Fibroblast of mammary gland (primary cell): ENCODE data around the gene JARID2.

Experiments
- DNase-seq: peaks from one replicate; pipeline ENCODE4 v3.0.0-alpha.2; 2010; ENCODE audit warnings: low read depth
- H3K4me3 ChIP-seq: 2 replicates; pipeline ENCODE4 v1.5.1; 2011; ENCODE audit warnings: low read depth, mild to moderate bottlenecking, low read length, moderate library complexity; ENCODE audit not compliant: control insufficient read depth
- TF ChIP-seq, protein P1 (sequence below): conservative IDR thresholded peaks from 2 replicates; pipeline ENCODE4 v1.5.1; 2011; ENCODE audit warnings: low read depth, low read length, inconsistent platforms; ENCODE audit not compliant: control insufficient read depth, insufficient read depth

JARID2 gene

GRCh38 chr6:15456422-15456821, 210.6 kb downstream of the JARID2 start:
- H3K4me3 ChIP-seq, result no peak overlapping the region
- TF ChIP-seq, protein P1, sequence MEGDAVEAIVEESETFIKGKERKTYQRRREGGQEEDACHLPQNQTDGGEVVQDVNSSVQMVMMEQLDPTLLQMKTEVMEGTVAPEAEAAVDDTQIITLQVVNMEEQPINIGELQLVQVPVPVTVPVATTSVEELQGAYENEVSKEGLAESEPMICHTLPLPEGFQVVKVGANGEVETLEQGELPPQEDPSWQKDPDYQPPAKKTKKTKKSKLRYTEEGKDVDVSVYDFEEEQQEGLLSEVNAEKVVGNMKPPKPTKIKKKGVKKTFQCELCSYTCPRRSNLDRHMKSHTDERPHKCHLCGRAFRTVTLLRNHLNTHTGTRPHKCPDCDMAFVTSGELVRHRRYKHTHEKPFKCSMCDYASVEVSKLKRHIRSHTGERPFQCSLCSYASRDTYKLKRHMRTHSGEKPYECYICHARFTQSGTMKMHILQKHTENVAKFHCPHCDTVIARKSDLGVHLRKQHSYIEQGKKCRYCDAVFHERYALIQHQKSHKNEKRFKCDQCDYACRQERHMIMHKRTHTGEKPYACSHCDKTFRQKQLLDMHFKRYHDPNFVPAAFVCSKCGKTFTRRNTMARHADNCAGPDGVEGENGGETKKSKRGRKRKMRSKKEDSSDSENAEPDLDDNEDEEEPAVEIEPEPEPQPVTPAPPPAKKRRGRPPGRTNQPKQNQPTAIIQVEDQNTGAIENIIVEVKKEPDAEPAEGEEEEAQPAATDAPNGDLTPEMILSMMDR, result no peak
- DNase-seq, result no peak

GRCh38 chr6:15457121-15457650, 211.3 kb downstream of the JARID2 start:
- TF ChIP-seq, protein P1, result no peak
- no peak for DNase-seq
- H3K4me3 ChIP-seq, result no peak overlapping the region

- TF ChIP-seq, protein P1, result no peak
- no peak for DNase-seq
- no peak overlapping the region for H3K4me3 ChIP-seq
Observed at GRCh38 chr6:15458021-15458459, 212.2 kb downstream of the JARID2 start.

DNA sequence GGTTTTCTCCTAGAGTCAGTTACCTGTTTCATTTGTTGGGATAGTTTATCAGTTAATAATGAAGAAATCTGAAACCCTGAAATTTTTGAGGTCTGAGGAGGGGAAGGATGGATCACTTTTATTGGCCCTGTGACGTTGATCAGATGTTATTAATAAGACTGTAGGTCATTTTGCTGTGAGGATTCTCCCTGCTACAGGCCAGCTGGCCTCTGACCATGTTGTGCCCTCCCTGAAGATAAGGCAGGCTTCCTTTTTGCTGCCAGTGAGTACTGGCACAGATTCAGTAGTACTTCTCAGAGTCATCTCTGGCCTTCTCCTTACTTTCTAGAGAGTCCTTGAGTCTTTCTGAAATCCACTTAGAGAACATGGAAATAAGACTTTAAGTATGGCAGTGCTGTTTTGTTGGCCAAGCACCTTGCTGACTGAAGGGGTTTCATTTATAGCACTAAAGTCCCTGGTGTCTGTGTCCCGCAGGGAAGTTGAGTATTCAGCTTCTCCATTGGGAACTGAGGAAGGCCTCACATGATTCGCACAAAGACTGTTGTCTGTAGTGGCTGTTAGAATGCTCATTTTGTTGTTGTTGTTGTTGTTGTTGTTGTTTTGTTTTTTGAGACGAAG, 214.3 kb downstream of the JARID2 start:
- TF ChIP-seq, protein P1, result no peak
- H3K4me3 ChIP-seq, result no peak overlapping the region
- no peak for DNase-seq

DNA sequence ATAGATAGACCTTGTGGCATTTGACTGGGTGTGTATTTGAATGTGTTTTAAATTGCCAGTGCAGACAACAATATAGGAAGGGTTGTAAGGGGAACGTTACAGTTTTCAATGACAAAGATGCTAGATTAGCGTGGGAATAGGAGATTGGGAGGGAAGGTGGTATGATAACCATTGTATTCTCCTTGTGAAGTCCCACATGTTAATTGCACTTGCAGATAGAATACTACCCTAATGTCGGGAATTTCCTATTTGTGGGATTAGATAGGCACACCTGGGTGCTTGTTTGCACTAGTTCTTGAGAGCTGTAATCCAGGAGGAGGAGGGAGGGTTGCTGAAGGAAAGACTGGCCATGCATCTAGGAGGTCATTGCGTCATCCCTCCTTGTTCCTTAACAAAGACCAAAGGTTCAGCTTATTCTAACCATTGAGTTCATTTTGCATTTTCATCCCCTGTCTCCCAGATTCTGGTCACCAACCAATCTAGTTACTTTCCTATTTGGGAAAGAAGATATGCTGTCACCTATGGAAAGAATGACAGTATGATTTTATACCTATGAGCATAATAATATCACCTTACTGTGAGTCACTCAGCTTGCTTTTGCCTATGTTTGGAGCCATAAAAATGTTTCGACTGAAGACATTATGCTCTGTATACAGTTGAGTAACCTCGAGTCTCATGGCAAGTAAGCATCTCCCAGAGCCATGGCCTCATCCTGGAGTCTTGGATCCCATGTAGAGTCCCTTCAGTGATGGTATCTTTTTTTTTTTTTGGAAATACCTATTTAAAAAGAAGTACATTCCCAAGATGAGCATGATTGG, 215.5 kb downstream of the JARID2 start:
- TF ChIP-seq, protein P1, result no peak
- DNase-seq, result no peak

DNA sequence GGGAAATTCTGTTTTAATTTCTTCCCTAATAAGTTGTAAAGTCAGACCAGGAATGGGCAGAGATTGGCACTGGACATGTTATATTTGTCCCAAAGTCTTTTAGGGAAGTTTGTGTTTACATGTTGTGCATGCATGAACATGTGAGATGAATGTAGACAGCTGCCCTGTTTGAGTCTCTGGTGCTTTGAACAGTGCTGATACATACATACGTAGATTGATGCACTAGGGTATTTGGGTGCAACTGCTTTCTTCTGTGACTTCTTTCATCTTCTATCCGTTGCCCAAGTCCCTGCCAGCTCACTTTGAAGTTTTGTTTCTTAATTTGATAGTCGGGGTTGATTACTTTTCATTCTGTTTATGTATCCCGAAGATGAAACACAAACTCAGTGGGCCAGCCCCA, 216.4 kb downstream of the JARID2 start:
- no peak for DNase-seq
- TF ChIP-seq, protein P1, result no peak
- H3K4me3 ChIP-seq, result no peak overlapping the region

More for the DNA sequence above, 215.5 kb downstream of the JARID2 start:
- no peak overlapping the region for H3K4me3 ChIP-seq
